GM19324 (cell line): ENCODE data around the gene AIP.

Experiments
- ATAC-seq: cut with Tn5 transposase; IDR thresholded peaks from one replicate; pipeline ENCODE4 v1.9.1; 2021; ENCODE audit warnings: mild to moderate bottlenecking, moderate library complexity; ENCODE audit not compliant: unreplicated experiment, low FRiP score

Gene AIP

DNA sequence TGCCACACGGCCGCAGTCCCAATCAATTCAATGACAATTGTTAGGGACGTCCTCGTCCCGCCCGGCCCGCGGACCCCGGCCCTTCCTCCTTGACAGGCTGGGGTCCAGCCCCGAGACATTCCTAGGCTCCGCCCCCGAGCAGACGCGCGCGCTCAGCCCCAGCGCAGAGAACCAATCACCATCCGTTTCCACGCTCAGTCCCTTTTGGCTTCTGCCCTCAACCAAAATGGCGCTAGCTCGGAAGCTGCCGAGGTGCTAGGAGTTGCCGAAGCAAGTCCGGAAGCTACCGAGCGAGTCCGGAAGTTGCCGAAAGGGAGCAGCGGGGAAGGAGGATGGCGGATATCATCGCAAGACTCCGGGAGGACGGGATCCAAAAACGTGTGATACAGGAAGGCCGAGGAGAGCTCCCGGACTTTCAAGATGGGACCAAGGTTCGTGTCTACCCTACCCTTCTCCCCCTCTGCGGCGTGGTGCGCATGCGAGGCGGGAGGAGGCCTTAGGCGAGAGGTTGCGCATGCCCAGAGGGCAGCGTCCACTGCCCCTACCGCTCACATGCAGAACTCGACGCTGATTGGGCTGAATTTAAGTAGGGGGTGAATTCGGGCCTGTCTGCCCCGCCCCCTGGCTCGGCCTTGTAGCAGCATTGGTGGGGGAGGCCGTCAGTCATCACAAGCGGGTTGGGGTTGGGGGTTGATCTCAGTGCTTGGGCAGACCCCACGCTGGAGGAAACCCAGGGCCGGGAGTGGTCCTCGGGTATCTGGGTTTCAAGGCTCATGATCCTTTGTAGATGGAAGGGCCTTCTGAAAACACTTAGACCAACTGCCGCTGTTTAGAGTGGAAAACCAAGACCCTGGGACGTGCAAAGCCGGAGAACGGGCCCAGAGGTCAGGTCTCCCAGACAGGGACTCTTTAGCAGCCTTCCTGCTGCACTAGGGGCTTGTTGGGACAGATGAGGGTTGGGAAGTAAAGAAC, at the start of gene AIP:
TSS of gene AIP (plus strand) at position 200 of the 972 bp plus-strand sequence. CDS start at position 333, 133 bp downstream.
- ATAC-seq = peak; percentile 82

DNA sequence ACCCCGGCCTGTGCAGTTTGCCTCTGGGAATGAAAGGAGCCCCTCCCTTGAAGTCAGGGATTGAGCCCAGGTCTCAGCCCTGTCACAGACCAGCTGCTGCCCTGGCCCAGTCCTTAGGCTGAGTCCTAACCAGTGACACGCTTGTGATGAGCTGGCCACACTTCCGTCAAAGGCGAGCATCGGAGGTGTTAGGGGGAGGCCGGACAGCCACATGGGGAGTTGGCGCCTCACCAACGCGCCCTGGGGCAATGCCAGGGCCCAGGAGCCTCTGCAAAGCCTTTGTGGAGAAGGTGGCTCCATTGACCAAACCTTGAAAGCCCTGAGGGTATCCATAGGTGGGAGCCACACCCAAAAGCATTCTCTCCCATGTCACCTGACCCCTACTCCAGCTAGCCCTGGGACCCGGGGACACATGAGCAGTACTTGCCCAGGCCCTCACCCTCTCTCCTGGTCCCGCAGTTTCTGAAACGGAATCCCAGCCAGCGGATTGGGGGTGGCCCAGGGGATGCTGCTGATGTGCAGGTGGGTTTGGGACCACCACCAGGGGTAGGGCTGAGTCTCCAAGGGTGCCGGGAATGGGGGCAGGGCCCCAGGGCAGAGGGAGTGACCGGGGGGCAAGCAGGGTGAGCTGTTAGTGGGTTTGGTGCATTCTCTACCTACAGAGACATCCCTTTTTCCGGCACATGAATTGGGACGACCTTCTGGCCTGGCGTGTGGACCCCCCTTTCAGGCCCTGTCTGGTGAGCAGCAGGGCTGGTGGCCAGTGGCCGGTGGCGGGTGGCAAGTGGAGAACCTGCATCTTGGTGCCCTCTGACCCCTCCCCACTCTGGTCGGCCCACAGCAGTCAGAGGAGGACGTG, 49.1 kb upstream of the AIP start:
- no peak for ATAC-seq

DNA sequence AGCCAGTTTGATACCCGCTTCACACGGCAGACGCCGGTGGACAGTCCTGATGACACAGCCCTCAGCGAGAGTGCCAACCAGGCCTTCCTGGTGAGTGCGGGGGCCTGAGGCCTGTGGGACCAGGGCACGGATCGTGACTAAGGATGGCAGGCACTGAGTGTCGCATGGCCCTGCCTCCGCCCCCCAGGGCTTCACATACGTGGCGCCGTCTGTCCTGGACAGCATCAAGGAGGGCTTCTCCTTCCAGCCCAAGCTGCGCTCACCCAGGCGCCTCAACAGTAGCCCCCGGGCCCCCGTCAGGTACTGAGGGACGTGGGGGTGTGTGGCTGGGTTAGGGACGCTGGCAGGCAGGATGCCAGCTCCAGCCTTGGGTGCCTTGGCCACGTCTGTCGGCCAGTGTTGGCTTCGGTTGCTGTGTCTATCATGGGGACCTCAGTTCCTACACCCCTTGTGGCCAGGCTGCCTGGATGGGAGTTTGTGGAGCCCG, 48.4 kb upstream of the AIP start:
- ATAC-seq = no peak

DNA sequence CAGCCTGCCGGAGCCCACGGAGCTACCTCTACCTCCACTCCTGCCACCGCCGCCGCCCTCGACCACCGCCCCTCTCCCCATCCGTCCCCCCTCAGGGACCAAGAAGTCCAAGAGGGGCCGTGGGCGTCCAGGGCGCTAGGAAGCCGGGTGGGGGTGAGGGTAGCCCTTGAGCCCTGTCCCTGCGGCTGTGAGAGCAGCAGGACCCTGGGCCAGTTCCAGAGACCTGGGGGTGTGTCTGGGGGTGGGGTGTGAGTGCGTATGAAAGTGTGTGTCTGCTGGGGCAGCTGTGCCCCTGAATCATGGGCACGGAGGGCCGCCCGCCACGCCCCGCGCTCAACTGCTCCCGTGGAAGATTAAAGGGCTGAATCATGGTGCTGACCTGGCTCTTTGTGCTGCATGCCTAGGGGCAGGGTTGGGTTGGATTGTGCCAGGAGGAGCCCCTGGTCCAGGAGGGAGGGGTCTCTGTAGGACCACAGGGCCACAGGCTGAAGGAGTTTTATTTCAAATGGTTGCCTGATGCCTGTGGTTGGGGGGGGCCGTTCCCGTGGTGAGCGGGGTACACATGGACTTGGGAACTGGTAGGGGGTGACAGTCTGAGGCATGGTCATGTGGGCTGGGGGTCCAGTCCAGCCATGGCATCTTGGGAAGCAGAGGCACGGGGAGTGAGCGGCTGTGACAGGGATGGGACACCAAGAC, 47.6 kb upstream of the AIP start:
- no peak for ATAC-seq

DNA sequence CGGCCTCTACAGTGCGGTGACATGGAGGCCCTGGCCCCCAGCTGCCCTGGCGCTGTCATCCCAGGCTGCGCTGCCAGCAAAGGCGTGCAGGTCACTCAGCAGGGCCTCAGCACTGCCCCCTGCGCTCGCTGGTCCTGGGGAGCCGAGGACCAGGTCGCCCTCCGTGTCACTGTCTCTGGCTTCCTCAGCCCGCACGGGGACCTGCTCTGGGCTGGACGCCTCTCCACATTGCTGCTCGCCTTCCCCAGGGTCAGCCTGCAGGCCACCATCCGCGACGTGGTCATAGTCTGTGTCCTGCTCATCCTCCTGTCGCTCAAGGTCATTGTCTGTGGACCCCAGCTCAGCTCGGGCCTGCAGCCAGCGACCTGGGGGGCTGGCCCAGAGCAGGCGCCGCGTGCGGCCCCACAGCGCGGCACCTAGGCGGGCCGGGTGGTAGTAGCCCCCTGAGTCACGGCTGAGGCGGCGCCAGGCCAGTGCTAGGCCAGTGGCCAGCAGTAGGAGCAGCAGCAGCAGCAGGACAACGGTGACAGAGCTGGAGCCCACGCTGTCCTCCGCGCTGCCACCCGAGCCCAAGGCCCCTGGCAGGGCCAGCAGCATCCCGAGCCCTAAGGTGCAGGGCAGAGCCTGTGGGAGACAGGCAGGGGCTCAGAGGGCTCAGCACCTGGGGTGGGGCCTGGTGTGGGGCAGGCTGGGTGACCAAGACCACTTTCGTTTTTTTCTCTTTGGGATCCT, 46.9 kb upstream of the AIP start:
- ATAC-seq = no peak

DNA sequence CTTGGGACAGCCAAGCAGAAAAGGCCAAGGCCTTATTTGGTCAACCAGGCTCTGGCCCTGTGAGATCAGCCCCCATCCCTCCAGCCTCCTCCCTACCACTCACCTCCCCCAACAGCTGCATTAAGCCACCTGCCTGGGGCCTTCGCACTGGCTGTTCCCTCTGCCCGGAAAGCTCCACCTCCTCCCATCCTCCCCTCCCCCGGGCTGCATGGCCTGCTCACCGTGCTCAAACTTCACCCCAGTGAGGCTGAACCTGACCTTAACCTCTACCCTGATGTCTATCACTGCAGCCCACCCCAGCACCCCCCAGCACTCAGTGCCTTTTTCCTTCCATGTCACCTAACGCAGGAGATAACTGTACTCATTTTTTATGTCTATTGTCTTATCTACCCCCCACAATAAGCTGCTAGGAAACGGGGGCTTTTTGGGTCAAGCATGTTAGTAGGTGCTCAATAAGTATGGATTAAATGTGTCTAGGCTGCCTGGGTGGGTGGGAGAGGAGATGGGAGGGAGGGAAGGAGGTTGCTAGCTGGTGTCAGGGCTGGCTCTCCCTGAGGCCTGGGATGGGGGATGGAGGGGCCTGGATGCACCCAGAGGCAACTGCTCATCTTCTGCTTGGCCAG, 46.3 kb upstream of the AIP start:
- no peak for ATAC-seq

DNA sequence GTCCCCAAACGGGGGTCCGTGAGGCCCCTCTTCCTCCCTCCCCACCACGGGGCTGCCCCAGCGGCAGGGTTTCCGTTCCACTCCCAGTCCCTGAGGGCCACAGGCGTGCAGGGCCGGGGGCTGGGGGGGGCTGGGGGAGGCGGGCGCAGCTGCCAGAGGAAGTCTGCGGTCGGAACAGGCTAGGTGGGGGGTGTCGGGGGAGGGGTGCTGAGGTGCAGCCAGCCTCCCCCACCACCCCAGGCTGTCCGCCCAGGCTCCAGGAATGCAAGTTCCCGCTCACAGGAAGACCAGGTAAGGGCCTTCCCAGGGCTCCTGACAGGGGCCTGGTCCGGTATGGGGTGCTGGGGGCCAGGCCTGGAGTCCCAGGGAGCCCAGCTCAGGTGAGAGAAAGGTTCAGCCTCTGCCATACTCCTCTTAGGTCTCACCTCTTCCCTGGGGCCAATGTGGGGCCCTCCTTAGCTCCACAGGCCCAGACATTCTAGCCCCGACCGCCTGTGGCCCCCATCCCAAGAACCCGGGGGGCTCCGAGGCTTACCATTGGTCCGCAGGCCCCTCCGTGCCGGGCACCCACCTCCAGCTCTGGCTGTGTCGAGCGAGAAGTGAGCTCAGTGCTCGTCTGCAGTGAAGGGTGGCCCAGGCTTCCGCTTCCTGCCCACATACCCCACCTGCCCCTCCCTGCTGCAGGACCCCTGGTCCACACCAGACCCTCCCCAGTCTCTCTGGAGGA, 45.6 kb upstream of the AIP start, which contains the start of gene PTPRCAP:
TSS of gene PTPRCAP (minus strand) at position 601 of the 727 bp plus-strand sequence. CDS start at position 538, 63 bp downstream.
- ATAC-seq = peak; percentile 32

DNA sequence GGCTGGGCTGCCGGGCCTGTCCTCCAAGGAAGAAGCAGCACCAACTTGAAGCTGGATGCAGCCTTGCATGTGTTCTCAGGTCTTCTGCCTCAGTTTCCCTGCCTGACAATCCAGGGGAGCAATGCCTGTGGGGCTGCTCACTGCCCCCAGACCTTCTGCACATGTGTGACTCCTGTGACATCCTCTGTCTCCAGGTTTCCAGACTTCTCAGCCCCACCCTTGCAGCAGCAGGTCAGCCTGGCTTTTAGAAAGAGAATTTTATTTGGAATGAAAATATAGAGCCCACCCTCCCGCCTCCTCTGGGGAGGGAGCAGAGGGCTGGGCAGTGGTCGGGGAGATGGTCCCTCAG, 45.0 kb upstream of the AIP start:
- ATAC-seq = no peak

DNA sequence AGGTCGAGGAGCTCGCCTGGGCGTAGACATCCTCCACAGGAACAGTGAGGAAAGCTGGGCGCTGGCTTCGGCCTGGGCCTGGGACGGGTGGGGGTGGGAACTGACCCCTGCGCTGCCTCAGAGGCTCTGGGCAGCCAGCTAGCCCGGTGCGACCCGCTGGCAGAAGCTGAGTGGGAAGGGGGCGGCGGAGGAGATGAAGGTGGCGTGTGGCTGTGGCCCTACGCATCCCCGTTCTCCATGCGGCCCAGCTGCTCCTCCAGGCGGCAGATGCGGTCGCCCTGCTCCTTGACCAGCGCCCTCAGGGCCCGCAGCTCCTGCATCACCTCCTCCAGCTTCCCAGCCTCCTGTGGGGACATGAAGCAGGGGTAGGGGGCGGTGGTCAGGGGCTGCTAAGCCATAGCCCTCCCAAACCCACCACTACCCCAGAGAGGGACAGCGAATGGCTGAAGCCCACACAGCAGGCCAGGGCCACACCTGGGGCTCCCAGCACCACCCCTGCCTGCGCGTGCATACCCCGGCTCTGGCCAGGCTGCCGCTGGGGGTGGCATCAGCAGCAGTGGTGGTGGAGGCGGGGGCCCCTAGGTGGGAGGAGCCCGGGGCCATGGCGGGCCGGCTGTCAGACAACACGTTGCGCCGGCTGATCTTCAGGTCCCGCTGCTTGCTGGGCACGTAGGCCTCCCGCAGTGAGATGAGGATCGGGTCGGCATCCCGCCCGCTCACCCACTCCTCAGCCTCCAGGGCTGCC, 44.5 kb upstream of the AIP start:
- ATAC-seq = no peak

DNA sequence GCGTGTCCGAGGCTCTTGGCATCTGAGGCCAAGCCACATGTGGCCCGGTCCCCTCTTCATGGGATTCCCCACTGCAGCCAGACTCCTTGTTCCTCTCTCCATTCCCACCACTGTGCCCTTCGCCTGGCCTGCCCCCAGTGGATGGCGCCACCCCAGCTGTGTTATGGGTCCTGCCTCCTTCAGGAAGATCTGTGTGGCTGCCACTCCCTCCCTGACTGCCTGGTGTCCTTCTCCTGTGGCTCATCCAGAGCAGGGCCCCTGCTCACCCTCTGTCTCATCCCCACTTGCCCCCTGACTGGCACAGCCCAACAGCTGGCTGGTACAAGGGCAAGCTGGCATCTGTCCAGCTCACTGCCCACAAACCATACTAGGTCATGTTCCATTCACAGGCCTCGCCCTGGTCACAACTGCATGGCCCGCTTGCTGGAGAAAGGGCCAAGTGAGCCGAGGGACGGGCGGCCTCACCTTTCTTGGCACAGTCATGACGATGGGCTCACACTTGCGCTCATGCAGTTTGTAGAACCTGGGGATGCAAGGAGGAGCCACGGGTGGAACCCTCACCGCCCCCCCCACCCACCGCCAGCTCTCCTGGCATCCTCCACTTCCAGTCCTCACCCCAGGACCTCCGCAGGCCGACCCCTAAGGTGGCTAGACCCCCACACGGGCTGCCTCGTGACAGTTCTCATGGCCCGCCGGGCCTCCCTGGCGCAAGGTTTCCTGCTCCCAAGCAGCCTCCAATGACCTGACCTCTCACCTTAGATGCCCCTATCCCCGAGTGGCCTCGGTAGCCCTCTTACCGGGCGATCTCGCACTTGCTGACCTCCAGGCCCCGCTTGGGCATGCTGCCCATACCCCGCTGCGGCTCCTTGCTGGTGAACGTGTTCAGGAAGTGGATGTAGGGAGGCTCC, 43.3 kb upstream of the AIP start:
- no peak for ATAC-seq

DNA sequence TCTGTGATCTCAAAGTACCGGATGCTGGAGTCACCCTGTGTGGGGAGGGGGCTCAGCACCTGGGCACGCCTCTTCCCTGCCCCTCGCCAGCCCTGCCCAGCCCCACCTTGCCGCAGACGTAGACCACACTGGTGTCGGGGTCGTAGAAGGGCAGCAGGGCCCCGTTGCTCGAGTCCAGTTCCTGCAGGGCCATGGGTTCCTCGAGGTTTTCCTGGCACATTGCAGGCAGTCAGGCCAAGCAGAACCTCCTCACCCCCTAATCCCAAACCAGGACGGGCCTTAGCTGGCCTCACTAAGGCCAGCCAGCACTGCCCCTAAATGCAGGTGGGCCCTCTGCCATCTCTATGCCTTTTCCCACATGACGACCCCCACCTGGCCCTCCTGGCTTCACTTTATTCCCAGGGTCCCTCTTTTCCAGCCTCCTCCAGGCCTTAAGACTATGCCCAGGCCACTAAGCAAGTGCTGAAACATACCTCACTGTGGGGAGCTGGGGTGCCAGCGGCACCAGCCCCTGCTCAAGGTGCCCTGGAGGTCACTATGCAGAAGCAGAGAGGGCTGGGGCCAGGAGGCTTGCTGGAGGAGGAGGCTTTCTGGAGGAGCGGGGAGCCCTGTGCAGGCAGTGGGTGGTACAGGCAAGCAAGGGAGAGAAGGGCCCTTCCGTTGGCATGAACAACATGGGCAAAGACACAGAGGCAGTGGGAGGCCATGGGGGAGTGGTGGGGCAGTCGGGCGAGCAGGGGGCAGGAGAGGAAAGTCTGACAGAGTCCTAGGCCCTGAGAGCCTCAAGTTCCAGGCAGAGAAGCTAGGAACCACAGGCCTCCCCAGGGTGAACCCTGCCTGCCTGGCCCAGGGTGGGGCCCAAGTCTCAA, 42.4 kb upstream of the AIP start:
- ATAC-seq = no peak

DNA sequence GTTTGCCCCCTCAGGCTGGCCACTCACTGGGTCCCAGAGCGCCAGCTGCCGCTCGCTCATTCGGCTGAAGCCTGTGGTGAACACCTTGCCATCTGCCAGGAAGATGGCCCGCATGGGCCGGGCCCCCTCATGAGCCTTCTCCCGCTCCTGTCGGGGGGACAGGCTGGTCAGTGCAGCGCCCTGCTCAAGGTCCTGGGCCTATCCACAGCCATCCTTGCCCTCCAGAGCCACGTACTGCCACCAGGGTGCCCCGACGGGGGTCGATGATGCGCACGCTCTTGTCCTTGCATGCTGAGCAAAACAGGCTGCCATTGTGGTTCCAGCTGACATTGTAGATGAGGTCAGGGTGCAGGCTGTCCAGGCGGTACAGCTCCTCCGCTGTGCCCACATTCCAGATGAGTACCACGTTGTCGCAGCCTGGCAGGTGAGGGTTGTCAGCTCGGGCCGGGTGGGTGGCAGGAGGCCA, 41.7 kb upstream of the AIP start:
- no peak for ATAC-seq

DNA sequence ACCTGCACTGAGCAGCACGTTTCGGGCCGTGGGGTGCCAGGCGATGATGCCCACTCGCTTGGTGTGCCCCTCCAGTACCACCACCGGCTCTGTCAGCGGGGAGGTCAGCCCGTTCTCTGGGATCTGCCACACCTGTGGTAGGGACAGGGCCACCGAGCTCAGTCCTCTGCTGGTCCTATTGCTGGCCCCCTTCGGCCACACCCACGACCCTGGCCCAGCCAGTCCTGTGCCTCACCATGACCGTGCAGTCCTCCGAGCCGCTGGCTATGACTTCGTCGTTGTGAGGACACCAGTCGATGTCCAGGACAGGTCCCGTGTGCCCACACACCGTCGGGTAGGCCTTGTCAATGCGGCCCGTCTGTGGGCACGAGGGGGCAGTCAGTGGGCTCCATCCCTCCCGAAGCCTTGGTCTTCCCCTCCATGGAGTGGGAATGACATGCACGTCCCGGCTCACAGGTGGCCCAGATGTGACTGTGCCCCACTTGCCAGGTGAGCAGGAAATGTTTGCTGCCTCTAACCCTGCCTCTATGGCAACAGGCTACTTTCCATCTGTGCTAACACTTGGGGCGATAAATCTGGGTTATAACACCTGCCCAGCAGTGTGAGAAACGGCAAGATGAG, 41.0 kb upstream of the AIP start:
- no peak for ATAC-seq

DNA sequence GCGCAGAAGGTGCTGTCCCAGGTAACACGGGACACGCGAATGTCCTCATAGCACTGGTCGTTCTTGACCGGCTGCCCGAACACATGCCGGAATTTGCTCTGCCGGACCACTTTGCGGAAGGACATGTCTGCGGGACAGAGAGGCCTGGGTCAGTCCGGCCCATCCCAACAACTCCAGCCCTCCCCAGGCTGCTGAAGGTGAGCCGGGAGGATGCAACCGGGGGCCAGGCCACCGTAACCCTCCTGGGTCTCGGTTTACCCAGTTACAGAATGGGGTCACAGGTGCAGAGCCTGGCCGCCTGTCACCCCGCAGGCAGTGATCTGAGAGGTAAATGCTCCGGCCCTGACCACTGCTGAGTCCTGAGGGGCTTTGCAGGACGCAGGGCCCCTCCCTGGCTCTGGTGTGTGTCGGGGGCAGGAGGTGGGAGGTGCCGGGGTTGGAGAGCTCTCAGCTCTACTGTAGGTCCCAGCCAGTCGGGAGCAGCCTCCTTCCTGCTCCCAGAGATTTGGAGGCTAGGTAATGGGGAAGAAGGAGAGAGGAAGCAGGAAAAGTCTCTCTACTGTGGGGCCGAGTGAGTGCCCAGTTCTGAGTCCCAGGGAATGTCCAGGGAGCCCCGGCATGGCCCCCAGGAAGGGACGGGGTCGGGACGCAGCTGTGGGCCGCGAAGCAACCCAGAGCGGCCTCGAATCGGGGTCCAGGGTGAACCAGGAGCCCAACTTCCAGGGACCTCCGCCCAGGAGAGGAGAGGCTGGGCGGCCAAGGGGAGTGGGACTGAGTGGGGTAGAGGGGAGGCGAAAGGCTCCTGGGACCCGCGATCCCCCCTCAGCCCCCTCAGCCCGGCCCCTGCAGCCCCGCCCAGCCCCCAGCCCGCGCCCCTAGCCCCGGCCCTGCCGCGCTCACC, 40.1 kb upstream of the AIP start:
- ATAC-seq = peak; percentile 4

DNA sequence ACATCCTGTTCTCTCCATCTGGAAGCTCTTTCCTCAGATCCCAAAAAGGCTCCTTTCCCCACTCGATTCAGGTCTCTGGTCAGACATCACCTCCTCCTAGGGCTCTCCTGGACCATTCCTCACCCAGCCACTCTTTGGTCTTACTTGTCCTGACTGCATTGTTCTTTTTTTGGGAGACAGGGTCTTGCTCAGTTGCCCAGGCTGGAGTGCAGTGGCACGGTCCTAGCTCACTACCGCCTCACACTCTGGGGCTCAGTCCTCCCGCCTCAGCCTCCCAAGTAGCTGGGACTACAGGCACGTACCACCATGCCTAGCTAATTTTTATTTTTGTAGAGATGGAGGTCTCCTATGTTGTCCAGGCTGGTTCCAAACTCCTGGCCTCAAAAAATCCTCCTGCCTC, 37.3 kb upstream of the AIP start:
- no peak for ATAC-seq
